Measurements from ENCODE around the gene RNF5. TPM values are rescaled to one million over a fixed set of nuclear protein-coding genes. Genes with fewer than 3 reads are reported as not detected.

RNF5 gene
- total and polyA plus RNA-seq, 9 of the 15 experiments (the other 6 are each of a cell fraction or from before 2014, with no cell fraction given): 62.2 to 245 (median 129) TPM

DNA sequence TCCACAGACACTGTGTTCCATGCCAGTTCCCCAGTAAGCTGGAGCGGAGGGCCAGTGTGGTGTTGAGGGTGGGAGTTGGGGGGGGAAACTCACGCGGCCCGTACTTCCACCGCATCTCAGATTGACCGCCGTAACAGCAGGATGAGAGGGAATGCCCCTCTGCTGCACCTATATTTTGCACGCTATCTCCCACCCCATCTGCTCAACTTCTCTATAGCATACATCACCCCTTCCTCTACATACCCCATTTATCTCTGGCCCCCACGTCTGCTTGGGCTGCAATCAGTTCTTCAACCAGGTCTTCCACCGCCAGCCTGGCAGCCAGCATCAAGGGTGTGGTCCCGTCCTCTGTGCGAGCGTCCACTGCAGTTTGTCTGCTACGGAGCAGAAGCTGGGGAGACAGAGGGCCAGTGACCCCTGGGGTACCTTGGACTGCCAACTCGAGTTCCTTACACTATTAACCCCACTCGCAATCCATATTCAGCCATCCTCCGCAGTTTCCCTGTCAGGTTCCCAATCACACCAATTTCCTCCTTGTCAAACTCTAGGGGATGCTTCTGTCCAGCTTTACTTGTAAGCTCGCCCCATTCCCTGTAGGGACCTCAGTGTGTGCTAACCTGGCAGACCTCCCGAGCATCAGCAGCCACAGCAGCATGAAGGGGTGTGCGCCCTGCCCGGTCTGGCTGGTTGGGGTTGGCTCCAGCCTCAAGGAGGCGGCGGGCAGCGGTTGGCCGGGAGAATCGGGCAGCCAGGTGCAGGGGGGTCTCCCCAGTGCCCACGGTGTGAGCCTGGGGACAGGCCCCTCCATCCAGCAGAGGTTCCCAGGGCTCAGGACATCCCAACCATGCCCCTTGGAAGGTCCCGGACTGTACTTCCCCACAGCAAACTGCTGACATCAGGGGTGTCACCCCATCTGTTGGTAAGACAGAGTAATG lies 18.7 kb downstream of the RNF5 start (continued):
- TF ChIP-seq ZNF316 (IDR thresholded peaks at IDR 0.05): peak; percentile 46; the same call in 1 of the 2 replicates
- peak; percentile 36 for TF ChIP-seq CREM (IDR thresholded peaks at IDR 0.05; ENCODE audit: low read depth)
- TF ChIP-seq PYGO2 (tag; IDR thresholded peaks at IDR 0.05): peak; percentile 18; the same call in 1 of the 2 replicates
- TF ChIP-seq ZNF232 (CRISPR knock-in tag; IDR thresholded peaks at IDR 0.05): peak; percentile 12; the same call in 1 of the 2 replicates
- TF ChIP-seq EGR1 (conservative IDR thresholded peaks at IDR 0.05): no peak
- TF ChIP-seq FOSL1 (tag; conservative IDR thresholded peaks at IDR 0.05): no peak
- TF ChIP-seq MCM2 (IDR thresholded peaks at IDR 0.05; ENCODE audit: low read depth): no peak
- TF ChIP-seq NBN (IDR thresholded peaks at IDR 0.05; ENCODE audit: low read depth): 0 out of 2 replicates have a peak, but pooled peaks have one; percentile 2
- TF ChIP-seq KDM4B (IDR thresholded peaks at IDR 0.05; ENCODE audit: borderline replicate concordance in 2 of 2, low read depth in 1 of 2): 0 out of 4 replicates have a peak, but pooled peaks of 1 of the 2 experiments have one; percentile 10
- peak; percentile 50; the same call in 1 of the 2 replicates for TF ChIP-seq POLR2AphosphoS5 (IDR thresholded peaks at IDR 0.05; ENCODE audit: control insufficient read depth, insufficient read depth, low read depth, low read length)
- TF ChIP-seq ZNF12 (CRISPR knock-in tag; IDR thresholded peaks at IDR 0.05): no peak
- peak; percentile 46; the same call in 1 of the 2 replicates for TF ChIP-seq SPI1 (IDR thresholded peaks at IDR 0.05; ENCODE audit: borderline replicate concordance, low read depth, low read length)
- TF ChIP-seq MEF2D (tag; conservative IDR thresholded peaks at IDR 0.05; ENCODE audit: low read depth): 0 out of 2 replicates have a peak, but pooled peaks have one; percentile 44
- TF ChIP-seq SRSF7 (optimal IDR thresholded peaks at IDR 0.05; ENCODE audit: low read depth, low read length): no peak
- no peak for TF ChIP-seq POU5F1 (IDR thresholded peaks at IDR 0.05; ENCODE audit: borderline replicate concordance, low read depth, low read length, partially characterized antibody)
- TF ChIP-seq, protein P1, sequence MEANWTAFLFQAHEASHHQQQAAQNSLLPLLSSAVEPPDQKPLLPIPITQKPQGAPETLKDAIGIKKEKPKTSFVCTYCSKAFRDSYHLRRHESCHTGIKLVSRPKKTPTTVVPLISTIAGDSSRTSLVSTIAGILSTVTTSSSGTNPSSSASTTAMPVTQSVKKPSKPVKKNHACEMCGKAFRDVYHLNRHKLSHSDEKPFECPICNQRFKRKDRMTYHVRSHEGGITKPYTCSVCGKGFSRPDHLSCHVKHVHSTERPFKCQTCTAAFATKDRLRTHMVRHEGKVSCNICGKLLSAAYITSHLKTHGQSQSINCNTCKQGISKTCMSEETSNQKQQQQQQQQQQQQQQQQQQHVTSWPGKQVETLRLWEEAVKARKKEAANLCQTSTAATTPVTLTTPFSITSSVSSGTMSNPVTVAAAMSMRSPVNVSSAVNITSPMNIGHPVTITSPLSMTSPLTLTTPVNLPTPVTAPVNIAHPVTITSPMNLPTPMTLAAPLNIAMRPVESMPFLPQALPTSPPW (CRISPR knock-in tag; IDR thresholded peaks at IDR 0.05): peak; percentile 16; the same call in 1 of the 2 replicates
- TF ChIP-seq ZNF586 (CRISPR knock-in tag; conservative IDR thresholded peaks at IDR 0.05): no peak
- TF ChIP-seq FOXP1 (CRISPR knock-in tag; IDR thresholded peaks at IDR 0.05): peak; percentile 70
- TF ChIP-seq MCM5 (IDR thresholded peaks at IDR 0.05; ENCODE audit: low read depth): no peak
- 0 out of 2 replicates have a peak, but pooled peaks have one; percentile 15 for TF ChIP-seq MAFF (IDR thresholded peaks at IDR 0.05; ENCODE audit: low read length)
- TF ChIP-seq, protein P2, sequence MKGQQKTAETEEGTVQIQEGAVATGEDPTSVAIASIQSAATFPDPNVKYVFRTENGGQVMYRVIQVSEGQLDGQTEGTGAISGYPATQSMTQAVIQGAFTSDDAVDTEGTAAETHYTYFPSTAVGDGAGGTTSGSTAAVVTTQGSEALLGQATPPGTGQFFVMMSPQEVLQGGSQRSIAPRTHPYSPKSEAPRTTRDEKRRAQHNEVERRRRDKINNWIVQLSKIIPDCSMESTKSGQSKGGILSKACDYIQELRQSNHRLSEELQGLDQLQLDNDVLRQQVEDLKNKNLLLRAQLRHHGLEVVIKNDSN (CRISPR knock-in tag; IDR thresholded peaks at IDR 0.05): peak; percentile 34; the same call in 1 of the 2 replicates
- TF ChIP-seq GTF2F1 (IDR thresholded peaks at IDR 0.05; ENCODE audit: low read depth, low read length): no peak
- TF ChIP-seq ZNF395 (CRISPR knock-in tag; IDR thresholded peaks at IDR 0.05): peak; percentile 50; the same call in 1 of the 2 replicates
- TF ChIP-seq CBFA2T2 (conservative IDR thresholded peaks at IDR 0.05): peak; percentile 74
- TF ChIP-seq SMAD4 (CRISPR knock-in tag; conservative IDR thresholded peaks at IDR 0.05): no peak
- no peak for TF ChIP-seq PTRF (tag; IDR thresholded peaks at IDR 0.05)

All from K562 (cell line).